Astrocyte (in vitro differentiated cells and primary cell): ENCODE data around the gene DUSP14. TPM values are rescaled to one million over a fixed set of nuclear protein-coding genes. Genes with fewer than 3 reads are reported as not detected.

ENCODE experiments used
- DNase-seq: peaks from one replicate; pipeline ENCODE4 v3.0.0-alpha.2; 2010; ENCODE audit warnings: low read depth
- FAIRE-seq: peaks from 2 replicates; lab custom pipeline; 2011; peaks lifted over from hg19 to GRCh38; lab: Jason Lieb, UNC
- H2AFZ ChIP-seq: 2 replicates; pipeline ENCODE4 v1.6.0; 2012; ENCODE audit warnings: low read depth, low read length, inconsistent platforms
- H3K27ac ChIP-seq: 2 replicates; pipeline ENCODE4 v1.5.1; 2011; ENCODE audit warnings: low read depth, low read length, inconsistent platforms
- H3K27me3 ChIP-seq: 2 replicates; pipeline ENCODE4 v1.6.0; 2011; ENCODE audit warnings: low read length, inconsistent platforms; ENCODE audit not compliant: insufficient read depth
- H3K36me3 ChIP-seq: 2 replicates; pipeline ENCODE4 v1.5.1; 2011; ENCODE audit warnings: low read length, inconsistent platforms; ENCODE audit not compliant: insufficient read depth
- H3K4me1 ChIP-seq: 2 replicates; pipeline ENCODE4 v1.5.1; 2011; ENCODE audit warnings: low read length, inconsistent platforms; ENCODE audit not compliant: insufficient read depth
- H3K4me2 ChIP-seq: 2 replicates; pipeline ENCODE4 v1.6.0; 2012; ENCODE audit warnings: low read length, inconsistent platforms
- H3K4me3 ChIP-seq: 2 replicates; pipeline ENCODE4 v1.5.1; 2011; ENCODE audit warnings: low read depth, mild to moderate bottlenecking, low read length, inconsistent platforms; ENCODE audit not compliant: insufficient read depth
- H3K79me2 ChIP-seq: 2 replicates; pipeline ENCODE4 v1.6.0; 2012; ENCODE audit warnings: mild to moderate bottlenecking, low read length, inconsistent platforms; ENCODE audit not compliant: insufficient read depth
- H3K9ac ChIP-seq: 2 replicates; pipeline ENCODE4 v1.6.0; 2012; ENCODE audit warnings: mild to moderate bottlenecking, low read length, inconsistent platforms
- H3K9me3 ChIP-seq: 2 replicates; pipeline ENCODE4 v1.5.1; 2012; ENCODE audit warnings: low read depth, mild to moderate bottlenecking, low read length, inconsistent platforms; ENCODE audit not compliant: insufficient read depth
- H4K20me1 ChIP-seq: 2 replicates; pipeline ENCODE4 v1.6.0; 2012; ENCODE audit warnings: low read length, inconsistent platforms; ENCODE audit not compliant: insufficient read depth
- H3K27ac Mint-ChIP-seq: one replicate; pipeline ENCODE4 v1.8.0; 2021; ENCODE audit warnings: mild to moderate bottlenecking, mixed read lengths; ENCODE audit not compliant: unreplicated experiment
- H3K27me3 Mint-ChIP-seq: one replicate; pipeline ENCODE4 v1.8.0; 2021; ENCODE audit warnings: low read depth, mixed read lengths; ENCODE audit not compliant: unreplicated experiment
- H3K36me3 Mint-ChIP-seq: one replicate; pipeline ENCODE4 v1.8.0; 2021; ENCODE audit warnings: low read depth, mixed read lengths; ENCODE audit not compliant: unreplicated experiment
- H3K4me1 Mint-ChIP-seq: one replicate; pipeline ENCODE4 v1.8.0; 2021; ENCODE audit warnings: low read depth, mixed read lengths; ENCODE audit not compliant: unreplicated experiment
- H3K4me3 Mint-ChIP-seq: one replicate; pipeline ENCODE4 v1.8.0; 2021; ENCODE audit warnings: mild to moderate bottlenecking, moderate library complexity, mixed read lengths; ENCODE audit not compliant: unreplicated experiment
- H3K9me3 Mint-ChIP-seq: one replicate; pipeline ENCODE4 v1.8.0; 2021; ENCODE audit warnings: mild to moderate bottlenecking, mixed read lengths; ENCODE audit not compliant: unreplicated experiment
- EZH2 ChIP-seq: IDR thresholded peaks from 2 replicates; pipeline ENCODE4 v1.6.1; 2012; ENCODE audit warnings: mild to moderate bottlenecking, low read length, inconsistent platforms; ENCODE audit not compliant: insufficient read depth
- total RNA-seq: library from RNA; stranded (reverse); gene quantifications from 2 replicates; pipeline ENCODE4 v1.2.1, GENCODE V29; 2021
- TF ChIP-seq, protein P1 (sequence below): IDR thresholded peaks from 2 replicates; pipeline ENCODE4 v1.5.1; 2011; ENCODE audit warnings: low read depth, mild to moderate bottlenecking, inconsistent platforms, low read length, moderate library complexity; ENCODE audit not compliant: insufficient read depth

DUSP14 gene
- total RNA-seq, 1 donor from 2014 or later = 69.1 TPM

DNA sequence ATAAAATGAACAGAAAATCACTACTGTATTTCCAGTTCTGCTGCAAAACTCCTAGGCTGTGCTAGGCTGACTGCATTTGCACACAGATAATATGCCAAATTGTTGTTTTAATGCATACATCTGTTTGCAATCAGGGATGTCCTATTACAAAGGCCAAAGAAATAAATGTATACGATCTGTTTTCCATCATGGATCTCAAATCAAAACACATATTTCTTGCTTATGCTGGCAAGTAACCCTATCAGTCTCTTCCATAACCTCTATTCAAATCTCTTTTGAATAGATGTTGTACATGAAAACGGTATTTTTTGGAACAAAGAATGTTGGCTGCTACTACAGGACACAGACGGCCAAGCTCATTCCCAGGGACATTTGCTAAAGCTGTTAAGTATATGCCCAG is 56.6 kb downstream of the DUSP14 start:
- H3K9me3 ChIP-seq = no peaks in the 10 kb centered on the region
- H3K36me3 ChIP-seq = peaks cover 12% of the 10 kb centered on the region
- Mint-ChIP-seq H3K27me3 (no peaks in the 10 kb centered on the region), H3K27ac (no peak overlapping the region), H3K9me3 (no peaks in the 10 kb centered on the region), H3K36me3 (peaks cover 9% of the 10 kb centered on the region), H3K4me3 (no peak overlapping the region), H3K4me1 (peaks cover 14% of the 10 kb centered on the region)
- FAIRE-seq (no peak), DNase-seq (no peak)
- no peak overlapping the region for H3K9ac ChIP-seq
- H3K27ac ChIP-seq = no peak overlapping the region
- H3K4me1 ChIP-seq = peaks cover 3% of the 10 kb centered on the region
- no peak for TF ChIP-seq EZH2
- TF ChIP-seq, protein P1, sequence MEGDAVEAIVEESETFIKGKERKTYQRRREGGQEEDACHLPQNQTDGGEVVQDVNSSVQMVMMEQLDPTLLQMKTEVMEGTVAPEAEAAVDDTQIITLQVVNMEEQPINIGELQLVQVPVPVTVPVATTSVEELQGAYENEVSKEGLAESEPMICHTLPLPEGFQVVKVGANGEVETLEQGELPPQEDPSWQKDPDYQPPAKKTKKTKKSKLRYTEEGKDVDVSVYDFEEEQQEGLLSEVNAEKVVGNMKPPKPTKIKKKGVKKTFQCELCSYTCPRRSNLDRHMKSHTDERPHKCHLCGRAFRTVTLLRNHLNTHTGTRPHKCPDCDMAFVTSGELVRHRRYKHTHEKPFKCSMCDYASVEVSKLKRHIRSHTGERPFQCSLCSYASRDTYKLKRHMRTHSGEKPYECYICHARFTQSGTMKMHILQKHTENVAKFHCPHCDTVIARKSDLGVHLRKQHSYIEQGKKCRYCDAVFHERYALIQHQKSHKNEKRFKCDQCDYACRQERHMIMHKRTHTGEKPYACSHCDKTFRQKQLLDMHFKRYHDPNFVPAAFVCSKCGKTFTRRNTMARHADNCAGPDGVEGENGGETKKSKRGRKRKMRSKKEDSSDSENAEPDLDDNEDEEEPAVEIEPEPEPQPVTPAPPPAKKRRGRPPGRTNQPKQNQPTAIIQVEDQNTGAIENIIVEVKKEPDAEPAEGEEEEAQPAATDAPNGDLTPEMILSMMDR = no peak
- peaks cover 54% of the 10 kb centered on the region for H3K79me2 ChIP-seq
- H3K4me2 ChIP-seq = no peak overlapping the region
- H3K4me3 ChIP-seq = no peak overlapping the region
- H2AFZ ChIP-seq = no peak overlapping the region
- peaks cover 39% of the 10 kb centered on the region for H4K20me1 ChIP-seq
- H3K27me3 ChIP-seq = no peaks in the 10 kb centered on the region

DNA sequence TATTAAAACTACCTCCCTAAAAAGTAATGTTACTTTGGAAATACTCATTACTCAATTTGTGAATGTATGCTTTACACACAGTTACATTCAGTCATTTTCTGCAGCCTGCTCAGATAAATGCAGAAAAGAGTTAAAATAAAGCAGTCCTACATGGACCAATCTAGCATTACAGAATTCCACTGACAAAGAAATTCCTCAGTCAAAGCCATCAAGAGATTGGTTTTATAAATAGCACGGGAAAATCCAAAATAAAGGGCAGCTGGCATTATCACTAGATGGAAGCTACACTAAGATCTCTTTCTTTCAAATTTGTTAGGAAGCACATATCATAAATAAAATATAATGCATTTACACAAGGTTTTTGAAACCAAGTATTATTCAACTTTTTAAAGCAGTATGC is 58.3 kb downstream of the DUSP14 start:
- no peak overlapping the region for H3K9ac ChIP-seq

DNA sequence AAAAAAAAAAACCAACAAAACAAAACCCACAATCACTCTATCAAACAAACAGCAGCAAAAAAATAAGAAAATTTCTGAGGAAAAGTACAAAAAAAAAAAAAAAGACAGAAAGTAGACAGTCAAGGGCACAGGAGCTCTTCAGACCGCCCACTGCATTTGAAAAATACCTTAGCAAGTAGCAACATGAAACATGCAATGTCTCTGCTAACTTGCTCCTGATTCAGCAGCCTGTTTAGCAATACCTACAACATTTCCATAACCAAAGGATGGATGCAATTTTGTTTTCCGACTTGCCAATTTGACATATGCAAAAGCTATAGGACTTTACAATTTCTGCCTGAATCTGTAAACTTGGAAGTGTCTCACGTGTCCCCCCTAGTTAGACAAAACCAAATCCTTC is 62.1 kb downstream of the DUSP14 start:
- Histone ChIP-seq H3K36me3 (peaks cover 22% of the 10 kb centered on the region), H3K27me3 (no peaks in the 10 kb centered on the region), H3K27ac (no peak overlapping the region), H3K4me3 (no peak overlapping the region), H3K9me3 (no peaks in the 10 kb centered on the region), H3K4me1 (no peaks in the 10 kb centered on the region), H2AFZ (no peak overlapping the region), H4K20me1 (peaks cover 38% of the 10 kb centered on the region), H3K79me2 (peaks cover 43% of the 10 kb centered on the region), H3K4me2 (no peak overlapping the region), H3K9ac (no peak overlapping the region)
- Mint-ChIP-seq H3K4me3 (no peak overlapping the region), H3K4me1 (peaks cover 5% of the 10 kb centered on the region), H3K9me3 (no peaks in the 10 kb centered on the region), H3K27me3 (no peaks in the 10 kb centered on the region), H3K36me3 (peaks cover 8% of the 10 kb centered on the region), H3K27ac (peak overlapping the region; percentile 4)
- FAIRE-seq = no peak
- no peak for DNase-seq
- TF ChIP-seq, protein P1 = no peak
- TF ChIP-seq EZH2 = no peak

More for the DNA sequence above, 58.3 kb downstream of the DUSP14 start:
- DNase-seq (no peak), FAIRE-seq (no peak)
- Mint-ChIP-seq H3K36me3 (peaks cover 7% of the 10 kb centered on the region), H3K27me3 (no peaks in the 10 kb centered on the region), H3K9me3 (no peaks in the 10 kb centered on the region), H3K27ac (no peak overlapping the region), H3K4me1 (peaks cover 5% of the 10 kb centered on the region), H3K4me3 (no peak overlapping the region)
- no peak for TF ChIP-seq EZH2
- TF ChIP-seq, protein P1 = no peak
- H3K79me2 ChIP-seq = peaks cover 64% of the 10 kb centered on the region
- H3K27me3 ChIP-seq = no peaks in the 10 kb centered on the region
- H2AFZ ChIP-seq = no peak overlapping the region
- H3K27ac ChIP-seq = no peak overlapping the region
- H3K4me2 ChIP-seq = no peak overlapping the region
- peaks cover 14% of the 10 kb centered on the region for H3K36me3 ChIP-seq
- no peak overlapping the region for H3K4me3 ChIP-seq
- no peaks in the 10 kb centered on the region for H3K9me3 ChIP-seq
- H3K4me1 ChIP-seq = no peaks in the 10 kb centered on the region
- peaks cover 49% of the 10 kb centered on the region for H4K20me1 ChIP-seq
